ENCODE results near the gene PARP8.

PARP8 gene

GRCh38 chr5:50856401-50857119, 190.1 kb downstream of the PARP8 start:
- no peak overlapping the region for H3K4me3 ChIP-seq (ENCODE audit: low read depth, low read length)
- DNase-seq (ENCODE audit: low read depth, low spot score) = no peak
- in situ Hi-C loops (cut with HindIII; ENCODE audit: low sequenced_read_pairs) = no loop called here
- TF ChIP-seq, protein P1, sequence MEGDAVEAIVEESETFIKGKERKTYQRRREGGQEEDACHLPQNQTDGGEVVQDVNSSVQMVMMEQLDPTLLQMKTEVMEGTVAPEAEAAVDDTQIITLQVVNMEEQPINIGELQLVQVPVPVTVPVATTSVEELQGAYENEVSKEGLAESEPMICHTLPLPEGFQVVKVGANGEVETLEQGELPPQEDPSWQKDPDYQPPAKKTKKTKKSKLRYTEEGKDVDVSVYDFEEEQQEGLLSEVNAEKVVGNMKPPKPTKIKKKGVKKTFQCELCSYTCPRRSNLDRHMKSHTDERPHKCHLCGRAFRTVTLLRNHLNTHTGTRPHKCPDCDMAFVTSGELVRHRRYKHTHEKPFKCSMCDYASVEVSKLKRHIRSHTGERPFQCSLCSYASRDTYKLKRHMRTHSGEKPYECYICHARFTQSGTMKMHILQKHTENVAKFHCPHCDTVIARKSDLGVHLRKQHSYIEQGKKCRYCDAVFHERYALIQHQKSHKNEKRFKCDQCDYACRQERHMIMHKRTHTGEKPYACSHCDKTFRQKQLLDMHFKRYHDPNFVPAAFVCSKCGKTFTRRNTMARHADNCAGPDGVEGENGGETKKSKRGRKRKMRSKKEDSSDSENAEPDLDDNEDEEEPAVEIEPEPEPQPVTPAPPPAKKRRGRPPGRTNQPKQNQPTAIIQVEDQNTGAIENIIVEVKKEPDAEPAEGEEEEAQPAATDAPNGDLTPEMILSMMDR (IDR thresholded peaks at IDR 0.05; ENCODE audit: low read depth, low read length) = no peak

DNA sequence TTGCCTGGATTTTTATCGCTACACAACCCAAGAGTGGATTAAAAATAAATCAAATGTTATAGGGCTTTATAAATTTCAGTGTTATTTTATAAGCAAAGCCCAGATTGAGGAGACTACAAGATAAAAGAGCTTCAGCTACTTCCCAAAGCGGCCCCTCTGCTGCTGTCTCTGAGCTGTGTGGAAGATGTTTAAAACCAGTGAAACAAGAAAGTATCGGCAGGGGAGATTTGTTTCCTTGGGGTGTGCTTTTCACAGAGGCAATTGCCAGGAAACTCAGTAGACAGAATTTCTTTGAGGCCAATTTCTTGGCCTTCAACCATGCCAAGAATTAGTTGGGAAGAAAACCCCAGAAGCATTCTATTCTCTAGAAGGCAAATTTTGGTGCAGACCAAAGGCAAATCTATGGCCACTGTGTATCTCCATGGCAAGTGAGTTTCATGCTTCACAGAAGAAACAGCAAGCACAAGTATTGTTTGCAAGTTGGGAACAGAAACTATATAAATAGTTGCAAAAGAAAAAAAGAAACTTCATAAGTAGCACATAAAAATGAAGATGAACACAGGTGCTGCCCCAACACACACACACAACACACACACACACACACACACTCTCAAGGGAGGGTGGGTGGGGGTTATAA, 197.2 kb downstream of the PARP8 start:
- H3K4me3 ChIP-seq (ENCODE audit: low read depth, low read length) = no peak overlapping the region
- TF ChIP-seq, protein P1 (IDR thresholded peaks at IDR 0.05; ENCODE audit: low read depth, low read length) = no peak
- no peak for DNase-seq (ENCODE audit: low read depth, low spot score)
- in situ Hi-C loops (cut with HindIII; ENCODE audit: low sequenced_read_pairs) = no loop called here

DNA sequence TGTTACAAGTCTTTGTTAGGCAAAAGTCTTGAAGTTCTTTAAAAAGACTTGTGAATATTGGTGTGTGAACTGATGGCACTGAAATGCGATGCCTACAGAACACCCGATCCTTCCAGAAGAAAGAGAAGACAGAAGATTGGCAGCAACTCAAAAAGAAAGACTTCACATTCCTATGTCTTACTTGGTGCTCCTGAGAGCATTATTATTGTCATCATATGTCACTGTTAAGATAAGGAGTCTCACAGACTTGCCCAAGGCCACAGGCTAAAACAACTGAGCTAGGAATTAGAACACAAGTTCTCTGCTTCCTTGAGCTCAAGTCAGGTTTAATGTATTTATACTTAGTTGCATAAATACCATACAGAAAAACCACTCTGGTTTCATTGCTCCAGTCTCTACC, 198.0 kb downstream of the PARP8 start:
- TF ChIP-seq, protein P1 (IDR thresholded peaks at IDR 0.05; ENCODE audit: low read depth, low read length) = no peak
- in situ Hi-C loops (cut with HindIII; ENCODE audit: low sequenced_read_pairs) = no loop called here
- DNase-seq (ENCODE audit: low read depth, low spot score) = no peak

DNA sequence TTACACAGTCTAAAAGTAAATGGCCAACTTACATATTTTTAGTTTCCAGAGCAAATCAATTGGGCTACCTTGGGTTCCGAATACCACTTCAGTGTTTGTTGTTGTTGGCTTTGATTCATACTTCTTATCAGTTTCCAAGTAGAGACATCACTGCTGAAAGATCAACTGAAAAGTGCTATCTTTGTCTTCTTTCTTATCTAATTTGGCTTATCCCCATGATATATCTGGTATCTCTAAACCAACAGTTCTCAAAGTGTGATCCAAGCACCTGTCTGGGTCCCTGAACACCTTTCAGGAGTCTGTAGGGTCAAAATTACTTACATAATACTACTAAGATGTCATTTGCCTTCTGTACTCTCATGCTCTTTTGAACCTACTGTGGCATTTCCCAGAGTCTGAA, 200.0 kb downstream of the PARP8 start:
- DNase-seq (ENCODE audit: low read depth, low spot score) = no peak
- in situ Hi-C loops (cut with HindIII; ENCODE audit: low sequenced_read_pairs) = no loop called here

More for the DNA sequence above, 198.0 kb downstream of the PARP8 start:
- H3K4me3 ChIP-seq (ENCODE audit: low read depth, low read length) = no peak overlapping the region

DNA sequence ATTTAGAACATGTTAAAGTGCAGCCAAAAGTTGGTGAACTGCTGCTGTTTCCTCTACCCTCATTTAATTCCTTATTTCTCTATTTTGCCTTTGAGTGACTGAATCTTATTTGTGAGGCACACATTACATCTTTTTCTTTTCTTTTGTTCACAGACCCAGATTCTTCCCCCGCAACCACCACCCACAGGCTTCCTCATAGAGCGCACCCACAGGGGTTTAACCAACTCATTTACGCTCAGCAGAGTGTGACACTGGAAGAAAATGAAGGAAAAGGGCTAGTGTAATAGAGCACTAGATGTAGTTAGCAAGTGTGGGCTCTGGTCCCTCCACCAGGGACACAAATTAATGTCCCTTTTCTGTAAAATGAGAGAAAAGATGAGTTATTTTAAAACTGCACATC, 200.7 kb downstream of the PARP8 start:
- TF ChIP-seq, protein P1 (IDR thresholded peaks at IDR 0.05; ENCODE audit: low read depth, low read length) = no peak
- no peak overlapping the region for H3K4me3 ChIP-seq (ENCODE audit: low read depth, low read length)
- in situ Hi-C loops (cut with HindIII; ENCODE audit: low sequenced_read_pairs) = no loop called here
- no peak for DNase-seq (ENCODE audit: low read depth, low spot score)

More for the DNA sequence above, 200.0 kb downstream of the PARP8 start:
- TF ChIP-seq, protein P1 (IDR thresholded peaks at IDR 0.05; ENCODE audit: low read depth, low read length) = no peak
- no peak overlapping the region for H3K4me3 ChIP-seq (ENCODE audit: low read depth, low read length)

DNA sequence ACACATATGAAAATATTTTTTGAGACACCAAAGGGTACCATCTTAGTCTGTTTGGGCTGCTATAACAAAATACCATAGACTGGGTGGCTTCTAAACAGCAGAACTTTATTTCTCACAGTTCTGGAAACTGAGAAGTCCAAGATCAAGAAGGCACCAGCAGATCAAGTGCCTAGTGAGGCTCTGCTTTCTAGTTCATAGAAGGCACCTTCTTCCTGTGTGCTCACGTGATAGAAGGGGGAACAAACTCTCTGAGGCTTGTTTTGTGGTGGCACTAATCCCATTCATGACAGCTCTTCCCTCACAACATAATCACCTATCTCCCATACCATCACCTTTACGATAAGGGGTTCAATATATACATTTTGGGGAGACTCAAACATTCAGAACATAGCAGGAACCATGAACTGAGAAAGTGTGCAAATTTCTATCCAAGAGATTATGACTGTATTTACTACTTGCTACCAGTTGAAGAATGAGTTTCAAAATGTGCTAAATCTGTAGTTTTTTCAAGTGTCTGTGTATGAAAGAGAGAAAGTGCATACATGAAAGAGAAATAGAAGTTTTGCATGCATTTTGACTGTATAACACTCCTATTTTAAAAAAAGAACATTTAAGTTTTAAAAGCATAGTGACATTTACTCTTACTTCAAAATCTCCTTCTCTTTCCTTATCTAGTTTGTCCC, 207.3 kb downstream of the PARP8 start:
- in situ Hi-C loops (cut with HindIII; ENCODE audit: low sequenced_read_pairs) = no loop called here
- DNase-seq (ENCODE audit: low read depth, low spot score) = no peak
- H3K4me3 ChIP-seq (ENCODE audit: low read depth, low read length) = no peak overlapping the region
- TF ChIP-seq, protein P1 (IDR thresholded peaks at IDR 0.05; ENCODE audit: low read depth, low read length) = no peak

Measured in astrocyte of the spinal cord (primary cell).